DMS114 treated with DMSO at 0.1 percent for 48 hours (cell line): ENCODE measurements around the gene IPPK.

Experiments used
- DNase-seq: peaks from one replicate; lab custom pipeline; 2025; ENCODE audit not compliant: unreplicated experiment; lab: John Stamatoyannopoulos, UW

The IPPK gene, protein sequence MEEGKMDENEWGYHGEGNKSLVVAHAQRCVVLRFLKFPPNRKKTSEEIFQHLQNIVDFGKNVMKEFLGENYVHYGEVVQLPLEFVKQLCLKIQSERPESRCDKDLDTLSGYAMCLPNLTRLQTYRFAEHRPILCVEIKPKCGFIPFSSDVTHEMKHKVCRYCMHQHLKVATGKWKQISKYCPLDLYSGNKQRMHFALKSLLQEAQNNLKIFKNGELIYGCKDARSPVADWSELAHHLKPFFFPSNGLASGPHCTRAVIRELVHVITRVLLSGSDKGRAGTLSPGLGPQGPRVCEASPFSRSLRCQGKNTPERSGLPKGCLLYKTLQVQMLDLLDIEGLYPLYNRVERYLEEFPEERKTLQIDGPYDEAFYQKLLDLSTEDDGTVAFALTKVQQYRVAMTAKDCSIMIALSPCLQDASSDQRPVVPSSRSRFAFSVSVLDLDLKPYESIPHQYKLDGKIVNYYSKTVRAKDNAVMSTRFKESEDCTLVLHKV

GRCh38 chr9:92669890-92670708, at the start of gene IPPK:
TSS of gene IPPK (minus strand) at chr9:92670131. CDS start at chr9:92669988, 143 bp downstream.
- DNase-seq, result peak; percentile 91

- no peak for DNase-seq
Measured at GRCh38 chr9:92719028-92719647, 49.2 kb upstream of the IPPK start.

DNA sequence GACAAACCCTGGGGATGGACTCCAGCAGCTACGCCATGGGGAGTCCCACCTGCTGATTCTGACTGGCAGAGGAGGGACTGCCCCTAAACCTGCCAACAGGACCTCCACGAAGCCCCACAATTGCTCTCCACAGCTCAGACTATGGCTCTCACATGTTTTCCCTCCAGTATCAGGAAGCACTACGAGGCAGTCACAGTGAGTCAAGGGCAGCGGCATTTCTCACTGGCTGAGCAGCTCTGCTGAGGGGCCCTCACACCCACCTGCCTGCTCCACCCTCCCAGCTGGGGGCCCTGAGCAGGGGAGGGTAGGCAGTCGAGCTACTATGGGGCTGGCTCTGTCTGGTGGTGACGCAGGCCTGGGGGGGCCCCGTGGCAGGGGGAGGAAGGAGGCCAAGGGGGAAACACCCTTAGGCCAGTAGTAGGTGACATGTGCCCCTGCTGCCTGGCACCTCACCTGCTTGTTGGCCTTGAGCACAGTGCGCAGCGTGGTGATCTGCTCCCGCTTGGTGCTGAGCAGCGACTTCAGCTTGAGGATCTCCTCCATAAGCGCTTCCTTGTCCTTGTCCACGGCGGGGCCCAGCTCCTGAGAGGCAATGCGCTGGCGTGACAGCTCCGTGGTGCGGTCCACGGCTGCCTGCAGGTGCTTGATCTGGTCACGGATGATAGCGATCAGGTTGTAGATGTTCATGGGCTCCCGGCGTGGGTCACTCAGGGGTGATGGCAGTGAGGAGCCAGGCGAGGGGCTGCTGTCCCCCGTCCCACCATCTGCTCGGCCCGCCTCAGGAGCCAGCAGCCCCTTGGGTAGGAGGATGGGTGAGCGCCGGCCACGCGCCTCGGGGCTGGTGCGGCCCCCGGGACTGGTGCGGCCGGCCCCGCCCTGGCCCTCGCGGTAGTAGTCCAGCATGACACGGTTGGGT, 48.4 kb upstream of the IPPK start:
- no peak for DNase-seq

DNA sequence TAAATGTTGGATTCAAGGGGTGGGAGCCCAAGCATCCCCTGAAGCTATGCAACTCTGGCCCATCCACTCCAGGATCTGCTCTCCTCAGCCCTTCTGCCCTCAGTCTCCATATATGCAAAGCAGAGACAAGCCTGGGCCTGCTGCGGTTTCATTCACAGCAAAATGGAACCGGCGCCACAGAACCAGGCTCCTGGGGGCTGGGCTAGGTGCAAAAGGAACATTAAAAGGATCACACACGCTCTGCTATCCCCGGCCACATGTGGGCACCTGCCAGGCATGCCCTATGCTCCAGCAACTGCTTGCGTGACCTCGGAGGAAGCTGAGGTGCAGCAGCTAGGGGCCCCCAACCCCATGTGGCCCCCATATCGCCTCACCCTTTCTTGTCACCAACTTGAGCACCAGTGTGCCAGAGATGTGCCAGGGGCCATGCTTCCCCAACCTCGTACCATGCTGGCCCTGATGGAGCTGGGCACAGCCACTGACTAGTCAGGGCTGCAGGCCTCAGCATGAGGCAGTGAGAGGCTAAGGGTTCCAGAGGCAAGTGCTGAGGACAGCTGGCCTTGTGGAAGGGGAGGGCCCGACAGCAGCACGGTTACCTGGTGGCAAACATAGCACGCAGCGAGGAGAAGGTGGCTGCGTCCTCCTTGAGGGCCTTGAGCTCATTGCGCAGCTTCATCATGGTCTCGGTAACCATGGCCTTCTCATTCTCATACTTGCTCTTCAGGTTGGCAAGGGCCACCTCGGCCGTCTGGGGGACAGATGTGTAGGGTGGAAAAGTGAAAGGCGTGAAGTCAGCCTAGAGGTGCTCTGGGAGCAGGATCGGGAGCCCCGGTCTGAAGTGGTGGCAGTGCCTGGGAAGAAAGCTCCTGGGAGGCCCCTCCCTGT, 47.5 kb upstream of the IPPK start:
- no peak for DNase-seq

DNA sequence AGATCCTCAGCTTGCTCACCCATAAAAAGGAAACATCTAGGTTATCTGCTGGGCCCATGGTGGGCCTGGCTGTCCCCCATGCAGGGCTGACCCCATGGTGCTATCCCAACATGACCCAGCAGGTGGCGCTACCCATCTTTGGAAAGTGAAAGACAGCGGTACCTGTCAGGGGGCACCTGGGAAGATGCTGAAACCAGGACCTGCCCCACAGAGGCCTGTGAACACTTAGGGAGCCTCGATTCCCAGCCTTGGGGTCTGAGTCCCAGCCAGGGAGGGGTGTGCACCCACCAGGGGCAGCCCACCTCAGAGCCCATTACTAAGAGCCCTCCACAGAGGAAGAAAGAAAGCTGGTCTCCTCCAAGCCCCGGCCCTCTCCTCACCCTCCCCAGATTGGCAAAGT, 46.6 kb upstream of the IPPK start:
- no peak for DNase-seq

DNA sequence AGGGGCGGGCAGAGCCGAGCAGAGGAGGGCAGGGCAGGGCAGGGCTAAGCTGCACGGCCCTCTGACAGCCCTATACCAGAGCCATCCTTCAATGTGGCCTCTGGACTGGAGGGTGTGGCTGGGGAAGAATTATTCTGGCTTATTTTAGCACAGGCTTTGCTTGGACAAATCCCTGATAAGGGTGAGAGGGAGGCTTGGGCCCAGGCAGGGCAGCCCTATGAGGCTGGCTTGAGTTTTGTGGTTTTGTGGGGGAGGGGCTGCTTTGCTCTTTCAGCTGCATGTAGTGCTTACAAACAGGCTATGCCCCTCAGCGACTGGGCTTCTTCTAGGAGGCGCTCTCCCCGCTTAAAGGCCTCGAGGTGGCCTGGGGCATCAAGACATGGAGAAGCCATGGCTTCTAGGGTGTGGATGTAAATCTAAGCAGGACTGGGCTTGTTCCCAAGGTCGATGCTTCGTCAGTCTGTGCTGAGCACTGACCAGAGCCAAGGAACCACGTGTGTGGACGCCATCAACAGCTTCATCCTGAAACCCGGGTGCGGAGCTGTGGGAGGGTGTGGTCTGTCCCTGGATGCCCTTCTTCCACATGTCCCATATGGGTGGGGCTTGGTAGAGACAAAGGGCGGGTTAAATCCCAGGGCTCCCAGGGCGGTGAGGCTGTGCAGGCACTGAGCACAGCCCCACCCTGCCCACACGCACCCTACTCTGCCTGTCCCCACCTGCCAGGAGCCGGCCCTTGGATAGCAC, 45.7 kb upstream of the IPPK start:
- no peak for DNase-seq

GRCh38 chr9:92714787-92715487, 45.0 kb upstream of the IPPK start:
- DNase-seq, result no peak

DNA sequence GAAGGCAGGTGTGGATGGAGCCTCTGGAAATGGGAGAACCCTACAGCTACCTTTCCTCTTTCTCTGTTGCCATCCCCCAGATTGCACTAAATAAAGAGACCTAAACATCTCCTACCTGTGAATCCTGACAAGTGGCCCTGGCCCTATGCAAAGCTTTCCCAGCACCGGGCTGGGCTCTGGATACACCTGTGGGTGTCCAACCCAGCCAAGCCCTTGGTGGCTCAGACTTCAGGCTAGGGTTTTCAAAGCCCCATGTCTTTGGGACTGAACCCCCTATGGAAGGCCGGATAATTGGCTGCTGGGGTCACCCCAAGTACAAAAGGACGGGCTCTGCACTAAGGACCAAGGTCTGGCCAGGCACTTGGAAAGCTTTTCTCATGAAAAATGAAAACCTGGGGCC, 44.1 kb upstream of the IPPK start:
- no peak for DNase-seq

DNA sequence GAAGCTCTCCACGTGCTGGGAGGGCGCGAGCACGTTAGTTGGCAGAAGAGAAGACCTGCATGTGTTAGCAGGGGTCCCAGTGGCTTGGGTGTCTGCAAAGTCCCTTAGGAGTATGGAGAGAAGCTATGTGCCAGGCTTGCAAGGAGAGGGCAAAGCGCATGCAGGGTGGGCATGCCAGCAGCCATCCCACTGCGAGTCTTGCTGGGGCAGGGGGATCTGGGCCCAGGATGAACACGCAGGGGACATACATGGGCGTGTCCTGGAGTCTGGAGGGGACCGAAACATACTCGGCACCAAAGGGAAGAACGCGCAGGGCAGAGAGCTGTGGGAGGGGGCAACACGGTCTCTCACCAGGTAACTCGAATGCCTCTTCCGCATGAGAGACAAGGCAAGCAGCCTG, 43.6 kb upstream of the IPPK start:
- DNase-seq, result no peak

DNA sequence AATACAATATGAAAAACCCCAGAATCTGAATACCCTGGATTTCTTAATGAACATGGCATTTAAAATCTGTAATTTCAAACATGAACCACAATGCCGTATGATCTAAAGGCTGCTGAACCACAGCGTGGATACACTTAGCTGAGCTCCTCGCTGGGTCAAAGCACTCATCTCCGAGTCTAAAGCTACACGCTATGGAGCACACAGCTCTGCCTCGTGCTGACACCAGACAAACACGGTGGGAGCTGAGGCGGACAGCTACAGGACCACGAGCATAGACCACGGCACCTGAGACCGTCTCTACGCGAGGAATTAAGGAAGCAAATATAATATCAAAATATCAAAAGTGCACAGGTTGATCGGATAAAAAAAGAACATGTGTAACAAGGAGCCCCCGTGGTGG, 42.8 kb upstream of the IPPK start:
- no peak for DNase-seq

DNA sequence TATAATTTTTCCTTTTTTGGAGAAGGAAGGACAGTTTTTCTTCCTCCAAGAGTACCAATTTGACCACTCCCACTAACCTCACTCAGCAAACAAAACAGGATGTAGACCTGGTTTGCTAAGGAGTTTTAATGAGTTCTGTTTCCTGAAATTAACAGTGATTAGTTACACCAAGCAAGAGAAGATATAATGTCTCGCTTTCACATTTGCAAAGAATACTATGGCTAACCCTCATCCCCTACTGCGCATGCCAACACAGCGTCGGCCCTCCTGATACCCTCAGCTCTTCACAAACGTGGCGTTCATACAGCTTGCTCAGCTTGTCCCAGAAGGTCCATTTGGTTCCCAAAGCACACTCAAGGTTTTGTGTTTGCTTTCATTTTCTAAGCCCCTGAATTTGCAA, 41.9 kb upstream of the IPPK start:
- DNase-seq, result no peak

DNA sequence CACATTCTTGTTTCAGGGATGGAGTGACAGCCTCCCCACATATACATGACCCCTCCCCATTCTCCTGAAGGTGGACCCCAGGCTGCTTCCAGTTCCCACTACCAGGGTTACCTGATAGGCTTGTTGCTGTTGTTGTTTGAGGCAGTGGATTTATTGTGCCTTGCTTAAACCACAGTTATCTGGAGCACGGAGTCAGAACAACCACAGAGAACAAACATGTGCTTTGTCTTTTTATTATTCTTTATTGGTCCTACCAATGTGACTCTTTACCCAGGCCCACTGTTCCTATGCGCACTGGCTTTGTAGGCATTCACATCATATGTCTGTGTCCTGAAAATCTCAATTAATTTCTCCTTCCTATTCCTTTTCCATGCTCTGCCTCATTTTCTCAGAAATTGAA, 41.2 kb upstream of the IPPK start:
- no peak for DNase-seq

- no peak for DNase-seq
Measured at GRCh38 chr9:92710368-92710767, 40.4 kb upstream of the IPPK start.

DNA sequence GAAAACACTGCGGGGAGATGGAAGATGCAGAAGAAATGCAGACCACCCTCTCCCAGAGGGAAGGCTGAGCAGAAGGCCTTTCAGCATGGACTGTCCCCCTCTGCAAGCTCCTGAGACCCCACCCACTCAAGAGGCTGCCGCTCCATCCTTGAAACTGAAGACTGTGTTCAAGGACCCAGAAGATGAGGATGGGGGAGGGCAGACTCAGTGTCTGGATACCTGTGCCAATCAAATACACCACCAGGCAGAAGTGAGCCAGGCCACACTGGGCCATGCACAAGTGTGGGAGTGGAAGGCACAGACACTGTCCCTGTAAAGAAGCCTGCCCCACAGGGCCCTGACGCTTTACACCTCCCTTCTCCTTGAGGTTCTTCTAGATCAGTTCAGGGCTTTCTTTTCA, 40.0 kb upstream of the IPPK start:
- DNase-seq, result no peak

- no peak for DNase-seq
Measured at GRCh38 chr9:92709240-92709639, 39.3 kb upstream of the IPPK start.

DNA sequence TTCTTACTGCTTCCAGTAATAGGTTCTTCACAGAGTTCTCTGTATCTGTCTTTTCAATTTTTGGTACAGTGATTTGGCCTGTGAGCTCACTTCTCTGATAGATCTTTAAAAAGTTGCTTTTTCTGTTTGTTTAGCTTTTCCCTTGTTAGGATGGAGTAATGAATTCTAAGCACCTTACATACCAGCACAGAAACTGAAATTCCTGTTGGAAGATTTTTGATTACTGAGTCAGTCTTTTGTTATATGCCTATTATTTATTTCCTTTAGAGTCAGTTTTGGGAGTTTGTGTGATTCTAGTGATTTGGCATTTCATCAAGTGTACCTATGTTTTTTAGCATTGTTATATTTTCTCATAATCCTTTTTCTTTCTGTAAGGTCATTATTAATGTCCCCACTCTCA, 37.6 kb upstream of the IPPK start:
- DNase-seq, result no peak

GRCh38 chr9:92706218-92706940, 36.4 kb upstream of the IPPK start:
- no peak for DNase-seq

- DNase-seq, result no peak
Measured at GRCh38 chr9:92704528-92704927, 34.6 kb upstream of the IPPK start.
